ACC112 (cell line): ENCODE measurements around the gene DNAJC28.
"Not testable (repeated sequence)": the region's sequence is repeated elsewhere in the genome, so short reads cannot be mapped to it uniquely, and the experiment has no call there.

Source experiments
- H2AFZ ChIP-seq: fragments of 200-600 bp; sonication (generic); one replicate; pipeline ENCODE4 v1.6.0; 2017; ENCODE audit warnings: antibody characterized with exemption, low read length; ENCODE audit not compliant: unreplicated experiment
- H3K27ac ChIP-seq: fragments of 200-600 bp; sonication (generic); 2 replicates; pipeline ENCODE4 v1.5.1; 2014; ENCODE audit warnings: low read depth, mild to moderate bottlenecking, antibody characterized with exemption, low read length, moderate library complexity
- H3K27me3 ChIP-seq: fragments of 200-600 bp; sonication (generic); 2 replicates; pipeline ENCODE4 v1.6.1; 2014; ENCODE audit warnings: mild to moderate bottlenecking, antibody characterized with exemption, low read length, moderate library complexity, mixed read lengths; ENCODE audit not compliant: insufficient read depth
- H3K36me3 ChIP-seq: fragments of 200-600 bp; sonication (generic); 2 replicates; pipeline ENCODE4 v1.6.1; 2016; ENCODE audit warnings: mild to moderate bottlenecking, antibody characterized with exemption, low read length, moderate library complexity, mixed read lengths; ENCODE audit not compliant: insufficient read depth
- H3K4me1 ChIP-seq: fragments of 200-600 bp; sonication (generic); one replicate; pipeline ENCODE4 v1.6.1; 2016; ENCODE audit warnings: low read length, mixed read lengths; ENCODE audit not compliant: insufficient read depth, unreplicated experiment, control insufficient read depth
- H3K4me3 ChIP-seq: fragments of 200-600 bp; sonication (generic); 2 replicates; pipeline ENCODE4 v1.5.1; 2014; ENCODE audit warnings: mild to moderate bottlenecking, low read depth, low read length
- H3K79me2 ChIP-seq: fragments of 200-600 bp; sonication (generic); one replicate; pipeline ENCODE4 v1.6.0; 2016; ENCODE audit warnings: low read length; ENCODE audit not compliant: control insufficient read depth, unreplicated experiment, insufficient read depth

The DNAJC28 gene

DNA sequence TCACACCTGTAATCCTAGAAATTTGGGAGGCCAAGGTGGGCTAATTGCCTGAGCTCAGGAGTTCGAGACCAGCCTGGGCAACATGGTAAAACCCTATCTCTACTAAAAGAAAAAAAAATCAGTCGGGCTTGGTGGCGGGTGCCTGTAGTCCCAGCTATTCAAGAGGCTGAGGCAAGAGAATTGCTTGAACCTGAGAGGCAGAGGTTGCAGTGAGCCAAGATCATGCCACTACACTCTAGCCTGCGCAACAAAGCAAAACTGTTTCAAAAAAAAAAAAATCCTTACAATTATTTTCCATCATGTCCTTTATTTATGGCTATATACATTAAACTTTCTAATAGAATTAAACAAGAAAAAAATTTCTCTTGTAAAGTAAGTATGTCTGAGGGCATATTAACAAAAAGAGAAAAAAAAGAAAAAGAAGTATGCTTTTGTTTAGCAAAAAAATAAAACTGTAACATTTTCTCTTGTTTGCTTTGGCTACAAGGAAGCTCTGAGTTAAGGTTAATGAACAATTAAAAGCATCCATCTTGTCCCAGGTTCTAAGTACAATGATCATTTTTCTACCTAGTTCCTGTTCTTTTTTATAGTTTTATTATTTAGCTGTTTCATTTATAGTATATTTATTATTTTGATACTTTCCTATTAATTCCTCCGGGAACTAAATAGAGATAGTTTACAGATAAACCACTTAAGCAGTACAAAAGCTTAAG lies 29.8 kb downstream of the DNAJC28 start:
- peaks cover 6% of the 10 kb centered on the region; the same call in 1 of the 2 replicates for H3K36me3 ChIP-seq
- no peaks in the 10 kb centered on the region for H3K27me3 ChIP-seq
- no peak overlapping the region for H3K27ac ChIP-seq
- no peak overlapping the region for H2AFZ ChIP-seq
- H3K4me3 ChIP-seq: no peak overlapping the region
- H3K4me1 ChIP-seq: no peaks in the 10 kb centered on the region
- no peaks in the 10 kb centered on the region for H3K79me2 ChIP-seq

DNA sequence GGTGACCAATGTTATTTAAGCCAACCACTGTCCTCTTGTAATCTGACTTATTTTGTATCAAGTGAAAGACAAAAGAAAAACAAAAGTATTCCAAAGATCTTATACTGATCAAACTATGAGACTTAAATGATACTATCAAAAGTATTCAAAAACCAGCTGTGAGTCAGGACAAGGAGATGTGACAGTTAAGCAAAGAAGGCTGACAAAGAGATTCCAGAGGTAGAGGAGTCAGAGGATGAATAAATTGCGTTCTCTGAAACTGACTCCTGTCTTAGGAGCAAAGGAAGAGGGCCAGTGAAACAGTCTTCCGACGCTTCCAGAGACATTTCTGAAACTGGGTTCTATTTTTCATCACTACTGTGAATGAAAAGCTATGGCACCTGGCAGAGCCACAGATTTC lies 32.7 kb downstream of the DNAJC28 start:
- H3K27me3 ChIP-seq: no peaks in the 10 kb centered on the region
- no peaks in the 10 kb centered on the region for H3K4me1 ChIP-seq
- no peaks in the 10 kb centered on the region for H3K79me2 ChIP-seq
- no peak overlapping the region for H2AFZ ChIP-seq
- no peak overlapping the region for H3K4me3 ChIP-seq
- H3K27ac ChIP-seq: no peak overlapping the region
- H3K36me3 ChIP-seq: peaks cover 6% of the 10 kb centered on the region; the same call in 1 of the 2 replicates

DNA sequence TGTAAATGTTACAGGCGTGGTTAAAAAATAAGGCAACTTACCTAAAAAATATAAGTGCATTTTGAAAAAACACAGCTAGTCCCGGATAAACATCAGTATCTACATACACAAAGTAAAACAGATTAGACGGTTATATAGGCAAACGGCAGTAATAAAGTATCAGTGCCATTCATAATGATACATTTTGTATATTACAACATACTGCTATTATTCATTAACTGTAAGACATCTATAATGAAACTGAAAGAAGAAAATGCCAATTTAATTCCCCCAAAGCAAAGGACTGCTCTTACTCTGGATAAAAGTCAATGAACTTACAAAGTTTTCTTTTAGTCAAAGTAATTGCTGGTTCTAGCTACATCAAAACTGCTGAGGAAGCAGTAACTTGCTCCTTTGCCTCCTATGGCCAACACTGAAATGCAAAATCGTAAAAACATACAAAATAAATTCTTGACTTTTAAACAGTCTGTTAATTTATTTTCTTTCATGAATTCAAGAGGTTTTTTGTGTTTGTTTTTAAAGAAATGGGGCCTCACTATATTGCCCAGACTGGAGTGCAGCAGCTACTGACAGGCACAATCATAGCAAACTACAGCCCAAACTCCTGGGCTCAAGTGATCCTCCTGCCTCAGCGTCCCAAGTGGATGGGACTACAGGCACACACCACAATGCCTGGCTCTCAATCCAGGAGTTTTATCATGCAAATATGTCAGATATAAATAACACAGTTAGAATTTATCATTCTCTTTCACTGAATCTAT lies 35.6 kb downstream of the DNAJC28 start:
- H3K4me1 ChIP-seq: peaks cover 18% of the 10 kb centered on the region
- no peak overlapping the region for H3K4me3 ChIP-seq
- no peak overlapping the region for H3K27ac ChIP-seq
- H3K27me3 ChIP-seq: no peaks in the 10 kb centered on the region
- no peak overlapping the region for H2AFZ ChIP-seq
- H3K79me2 ChIP-seq: no peaks in the 10 kb centered on the region
- H3K36me3 ChIP-seq: 0 out of 2 replicates have a peak, but pooled peaks cover 3% of the 10 kb centered on the region

DNA sequence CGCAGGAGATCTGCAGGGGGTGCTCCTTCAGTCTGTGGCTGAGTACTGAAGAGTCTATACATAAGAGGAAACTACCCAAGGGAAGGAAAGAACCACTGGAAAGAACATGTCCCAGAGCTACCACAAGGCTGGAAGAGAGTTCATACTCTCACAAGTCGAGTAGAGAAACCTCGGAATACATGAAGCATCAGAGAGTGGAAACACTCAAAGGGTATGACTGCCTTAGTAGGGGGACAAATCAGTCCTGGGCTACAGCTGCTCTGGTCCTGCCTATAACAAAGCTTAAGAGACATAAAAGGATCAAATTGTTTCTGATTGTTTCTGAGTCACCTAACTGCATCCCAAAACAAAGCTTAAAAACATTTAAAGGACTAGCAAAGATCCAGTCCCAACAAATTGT lies 39.2 kb downstream of the DNAJC28 start:
- Histone ChIP-seq H3K79me2 (no peaks in the 10 kb centered on the region), H3K27me3 (no peaks in the 10 kb centered on the region), H2AFZ (no peak overlapping the region), H3K4me3 (no peak overlapping the region), H3K36me3 (no peaks in the 10 kb centered on the region), H3K27ac (peak overlapping the region; percentile 41), H3K4me1 (peaks cover 23% of the 10 kb centered on the region)

DNA sequence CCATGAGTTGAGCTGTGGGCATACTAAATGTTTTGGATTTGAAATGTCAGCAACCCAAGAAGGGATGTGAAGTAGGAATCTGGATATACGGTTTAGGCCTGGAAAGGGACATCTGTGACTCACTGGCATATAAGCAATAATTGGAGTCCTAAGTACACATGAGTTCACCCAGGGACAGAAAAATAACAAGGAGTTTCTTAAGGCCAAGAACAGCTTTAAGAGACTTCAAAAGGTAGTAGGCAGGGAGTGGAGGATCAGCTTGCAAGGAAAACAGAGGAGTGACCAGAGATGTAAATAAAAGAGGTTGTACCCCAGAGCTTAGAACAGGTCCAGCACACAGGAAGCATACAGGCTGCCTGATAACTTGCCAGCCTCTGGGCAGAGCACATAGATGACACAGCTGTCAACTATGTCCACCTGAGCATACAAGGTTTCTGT lies 39.9 kb downstream of the DNAJC28 start:
- H3K4me1 ChIP-seq: peaks cover 23% of the 10 kb centered on the region
- H3K4me3 ChIP-seq: no peak overlapping the region
- H3K27ac ChIP-seq: peak overlapping the region; percentile 41
- no peaks in the 10 kb centered on the region for H3K27me3 ChIP-seq
- no peaks in the 10 kb centered on the region for H3K36me3 ChIP-seq
- H2AFZ ChIP-seq: no peak overlapping the region
- no peaks in the 10 kb centered on the region for H3K79me2 ChIP-seq

DNA sequence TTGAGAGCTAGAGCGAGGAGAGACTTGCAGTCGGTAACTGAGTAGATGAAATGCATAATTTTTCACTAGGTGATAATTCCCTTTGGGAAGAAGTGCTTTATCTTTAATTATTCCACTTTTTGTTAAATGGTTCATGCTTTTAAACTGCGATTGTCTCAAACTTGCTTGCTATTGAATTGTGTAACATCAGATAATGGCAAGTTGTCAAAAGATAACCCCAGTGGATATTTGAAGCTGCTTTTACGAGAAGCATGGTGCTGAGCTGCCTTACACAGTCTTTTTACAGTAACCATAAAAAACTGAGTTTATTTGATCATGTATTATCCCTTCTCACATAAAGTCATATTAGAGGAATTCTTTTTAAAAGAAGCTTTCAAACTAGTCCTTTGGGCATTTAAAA lies 41.9 kb downstream of the DNAJC28 start:
- Histone ChIP-seq H3K4me1 (peaks cover 23% of the 10 kb centered on the region), H3K27me3 (no peaks in the 10 kb centered on the region), H3K27ac (no peak overlapping the region), H2AFZ (no peak overlapping the region), H3K79me2 (no peaks in the 10 kb centered on the region), H3K4me3 (no peak overlapping the region), H3K36me3 (no peaks in the 10 kb centered on the region)

DNA sequence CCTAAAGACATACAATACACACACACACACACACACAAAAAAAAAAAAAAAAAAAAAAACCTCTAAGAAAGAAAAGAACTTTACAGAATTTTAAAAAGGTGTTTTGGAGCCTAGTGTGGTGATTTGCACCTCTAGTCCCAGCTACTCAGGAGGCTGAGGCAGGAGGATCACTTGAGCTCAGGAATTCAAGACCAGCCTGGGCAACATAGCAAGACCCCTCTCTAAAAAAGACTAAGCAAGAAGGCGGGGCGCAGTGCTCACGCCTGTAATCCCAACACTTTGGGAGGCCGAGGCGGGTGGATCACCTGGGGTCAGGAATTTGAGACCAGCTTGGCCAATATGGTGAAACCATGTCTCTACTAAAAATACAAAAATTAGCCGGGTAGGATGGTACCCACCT lies 44.9 kb downstream of the DNAJC28 start:
- not testable (repeated sequence) for H3K79me2 ChIP-seq, H2AFZ ChIP-seq, H3K27ac ChIP-seq, H3K27me3 ChIP-seq, H3K4me3 ChIP-seq, H3K36me3 ChIP-seq
- peaks cover 19% of the 10 kb centered on the region for H3K4me1 ChIP-seq

DNA sequence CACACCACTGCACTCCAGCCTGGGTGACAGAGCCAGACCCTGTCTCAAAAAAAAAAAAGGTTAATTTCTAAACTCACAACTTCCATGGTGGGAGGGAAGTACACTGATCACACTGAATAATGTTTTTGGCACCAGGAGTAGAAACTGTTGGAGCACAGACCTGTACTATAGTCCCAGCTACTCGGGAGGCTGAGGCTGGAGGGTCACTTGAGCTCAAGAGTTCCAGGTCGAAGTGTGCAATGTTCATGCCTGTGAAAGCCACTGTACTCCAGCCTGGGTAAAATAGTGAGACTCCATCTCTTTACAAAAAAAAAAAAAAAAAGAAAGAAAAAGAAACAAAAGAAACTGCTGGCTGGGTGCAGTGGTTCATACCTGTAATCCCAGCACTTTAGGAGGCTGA lies 47.0 kb downstream of the DNAJC28 start:
- peaks cover 6% of the 10 kb centered on the region for H3K4me1 ChIP-seq
- no peaks in the 10 kb centered on the region for H3K36me3 ChIP-seq
- H3K4me3 ChIP-seq: no peak overlapping the region
- no peak overlapping the region for H3K27ac ChIP-seq
- no peak overlapping the region for H2AFZ ChIP-seq
- H3K27me3 ChIP-seq: no peaks in the 10 kb centered on the region
- H3K79me2 ChIP-seq: no peaks in the 10 kb centered on the region

DNA sequence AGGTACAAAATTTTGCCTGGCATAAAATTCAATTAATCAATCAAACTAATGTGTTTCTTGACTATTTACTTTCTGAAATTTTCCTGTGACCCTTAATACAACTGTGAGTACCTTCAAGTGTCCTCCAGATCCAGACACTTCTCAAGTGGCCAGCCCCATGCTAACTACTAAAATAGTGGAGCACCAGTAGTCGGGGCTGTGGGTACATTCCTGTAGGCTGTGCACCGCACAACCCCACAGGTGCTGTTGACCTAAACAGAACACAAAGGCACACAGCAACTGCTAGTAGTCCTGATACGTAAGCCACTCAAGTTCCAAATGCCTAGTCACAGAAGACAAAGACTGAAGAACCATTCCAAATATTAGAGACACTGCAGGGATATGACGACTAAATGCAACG lies 48.3 kb downstream of the DNAJC28 start:
- Histone ChIP-seq H3K27me3 (no peaks in the 10 kb centered on the region), H3K4me3 (no peak overlapping the region), H2AFZ (no peak overlapping the region), H3K4me1 (peaks cover 6% of the 10 kb centered on the region), H3K27ac (no peak overlapping the region), H3K79me2 (no peaks in the 10 kb centered on the region), H3K36me3 (no peaks in the 10 kb centered on the region)

DNA sequence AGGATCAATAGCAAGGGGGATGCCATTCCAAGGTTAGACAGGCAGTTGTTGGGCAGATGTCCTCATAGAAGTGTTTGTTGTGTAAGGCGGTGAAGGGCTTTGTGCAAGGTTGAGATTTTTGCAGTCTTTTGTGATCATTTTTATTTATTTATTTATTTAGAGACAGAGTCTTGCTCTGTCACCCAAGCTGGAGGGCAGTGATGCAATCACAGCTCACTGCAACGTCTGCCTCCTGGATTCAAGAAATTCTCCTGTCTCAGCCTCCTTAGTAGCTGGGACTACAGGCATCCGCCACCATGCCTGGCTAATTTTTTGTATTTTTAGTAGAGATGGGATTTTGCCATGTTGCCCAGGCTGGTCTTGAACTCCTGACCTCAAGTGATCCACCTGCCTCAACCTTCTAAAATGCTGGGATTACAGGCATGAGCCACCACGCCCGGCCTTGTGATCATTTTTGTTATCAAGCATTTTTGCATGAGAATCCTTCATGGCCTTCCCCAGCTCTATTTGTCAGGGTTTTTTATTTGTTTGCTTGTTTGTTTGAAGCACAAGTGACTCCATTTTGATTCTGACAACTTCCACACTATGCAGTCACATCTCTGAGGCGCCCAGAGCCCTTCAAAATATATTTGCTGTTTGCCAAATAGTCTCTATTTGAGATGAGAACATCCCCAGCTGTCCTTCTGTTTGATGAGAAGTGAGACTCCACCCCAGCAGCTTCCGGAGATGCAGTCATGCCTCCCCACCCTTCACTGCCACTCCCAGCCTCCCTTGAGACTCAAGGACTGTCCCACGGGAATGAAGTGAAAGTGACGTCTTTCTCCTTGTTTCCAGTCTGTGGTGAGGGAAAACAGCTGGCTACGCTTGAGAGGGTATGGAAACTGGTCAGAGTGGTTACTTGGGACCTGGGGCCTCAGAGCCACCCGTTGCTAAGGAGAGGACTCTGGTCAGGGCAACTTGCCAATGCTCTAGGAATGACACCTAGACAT lies 49.7 kb downstream of the DNAJC28 start:
- peaks cover 5% of the 10 kb centered on the region; the same call in 1 of the 2 replicates for H3K36me3 ChIP-seq
- H3K27ac ChIP-seq: peak overlapping the region; percentile 18; the same call in 1 of the 2 replicates
- H3K4me3 ChIP-seq: no peak overlapping the region
- peaks cover 6% of the 10 kb centered on the region for H3K4me1 ChIP-seq
- no peaks in the 10 kb centered on the region for H3K27me3 ChIP-seq
- peaks cover 2% of the 10 kb centered on the region for H3K79me2 ChIP-seq
- H2AFZ ChIP-seq: no peak overlapping the region
